ENCODE results near the gene LYAR.

The LYAR gene

DNA sequence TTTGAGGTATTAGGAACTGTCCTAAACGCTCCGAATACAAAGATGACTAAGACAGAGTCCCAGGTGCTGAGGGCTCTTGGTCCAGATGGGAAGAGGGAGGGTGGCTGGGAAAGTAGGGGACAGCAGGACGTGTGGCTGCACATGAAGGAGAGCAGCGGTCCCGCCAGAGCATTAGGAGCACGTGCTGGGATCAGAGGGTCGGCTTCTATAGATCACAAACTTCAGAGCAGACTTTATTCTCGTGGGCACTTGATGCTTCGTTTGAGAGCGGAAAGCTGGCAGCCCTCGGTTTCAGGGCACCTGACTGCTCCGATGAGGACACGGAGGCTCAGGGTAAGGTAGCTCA is 26.2 kb upstream of the LYAR start:
- Histone ChIP-seq H3K9me2 (replicated peaks; ENCODE audit: insufficient read depth, low read length) (no peaks in the 10 kb centered on the region), H3F3A (ENCODE audit: insufficient read depth, low read length) (no peaks in the 10 kb centered on the region), H4K20me1 (ENCODE audit: insufficient read depth, low read length) (no peaks in the 10 kb centered on the region), H3K4me2 (ENCODE audit: low read depth, low read length) (no peak overlapping the region), H3K79me2 (ENCODE audit: low read length) (no peaks in the 10 kb centered on the region), H3K27me3 (replicated peaks; ENCODE audit: insufficient read depth, low read length) (no peaks in the 10 kb centered on the region), H3K9ac (ENCODE audit: low read length) (no peak overlapping the region), H3K9me3 (replicated peaks; ENCODE audit: insufficient read depth, low read length) (no peaks in the 10 kb centered on the region), H2AFZ (ENCODE audit: low read length) (no peak overlapping the region), H3K36me3 (replicated peaks; ENCODE audit: insufficient read depth, low read length) (no peaks in the 10 kb centered on the region), H3K4me1 (ENCODE audit: low read length) (no peaks in the 10 kb centered on the region), H3K4me3 (ENCODE audit: low read length) (no peak overlapping the region), H3K27ac (ENCODE audit: low read length) (no peak overlapping the region)
- no peak for DNase-seq
- TF ChIP-seq EZH2phosphoT487 (IDR thresholded peaks at IDR 0.05; ENCODE audit: low read length): no peak
- no peak for TF ChIP-seq EZH2 (optimal IDR thresholded peaks at IDR 0.05; ENCODE audit: low read depth, low read length)
- TF ChIP-seq, protein P1, sequence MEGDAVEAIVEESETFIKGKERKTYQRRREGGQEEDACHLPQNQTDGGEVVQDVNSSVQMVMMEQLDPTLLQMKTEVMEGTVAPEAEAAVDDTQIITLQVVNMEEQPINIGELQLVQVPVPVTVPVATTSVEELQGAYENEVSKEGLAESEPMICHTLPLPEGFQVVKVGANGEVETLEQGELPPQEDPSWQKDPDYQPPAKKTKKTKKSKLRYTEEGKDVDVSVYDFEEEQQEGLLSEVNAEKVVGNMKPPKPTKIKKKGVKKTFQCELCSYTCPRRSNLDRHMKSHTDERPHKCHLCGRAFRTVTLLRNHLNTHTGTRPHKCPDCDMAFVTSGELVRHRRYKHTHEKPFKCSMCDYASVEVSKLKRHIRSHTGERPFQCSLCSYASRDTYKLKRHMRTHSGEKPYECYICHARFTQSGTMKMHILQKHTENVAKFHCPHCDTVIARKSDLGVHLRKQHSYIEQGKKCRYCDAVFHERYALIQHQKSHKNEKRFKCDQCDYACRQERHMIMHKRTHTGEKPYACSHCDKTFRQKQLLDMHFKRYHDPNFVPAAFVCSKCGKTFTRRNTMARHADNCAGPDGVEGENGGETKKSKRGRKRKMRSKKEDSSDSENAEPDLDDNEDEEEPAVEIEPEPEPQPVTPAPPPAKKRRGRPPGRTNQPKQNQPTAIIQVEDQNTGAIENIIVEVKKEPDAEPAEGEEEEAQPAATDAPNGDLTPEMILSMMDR (IDR thresholded peaks at IDR 0.05; ENCODE audit: low read length): no peak

DNA sequence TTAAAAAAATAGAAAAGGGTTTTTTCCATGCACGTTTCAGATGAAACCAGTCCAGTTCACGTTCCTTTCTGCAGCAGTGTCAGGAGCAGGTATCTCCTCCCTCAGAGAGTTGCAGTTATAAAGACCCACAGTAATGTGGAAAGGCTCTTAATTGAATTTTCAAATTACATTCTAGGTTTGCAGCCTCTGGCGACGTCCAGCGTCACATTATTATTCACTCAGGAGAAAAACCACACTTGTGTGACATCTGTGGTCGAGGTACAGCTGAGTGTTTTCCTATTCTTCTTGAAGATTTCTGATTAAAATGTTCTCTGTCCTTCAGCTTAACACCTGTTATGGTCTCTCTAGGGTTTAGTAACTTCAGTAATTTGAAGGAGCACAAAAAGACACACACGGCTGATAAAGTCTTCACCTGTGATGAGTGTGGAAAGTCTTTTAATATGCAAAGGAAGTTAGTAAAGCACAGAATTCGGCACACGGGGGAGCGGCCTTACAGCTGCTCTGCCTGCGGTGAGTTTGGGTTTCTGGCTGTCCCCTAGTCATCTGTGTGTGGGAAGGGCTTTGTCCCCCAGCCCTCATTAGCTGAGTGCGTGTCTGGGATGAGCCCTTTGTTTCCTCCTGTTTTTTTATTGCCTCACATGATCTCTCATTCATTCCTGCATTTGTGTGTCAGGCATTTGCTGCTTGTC is 25.7 kb upstream of the LYAR start:
- H3K9me3 ChIP-seq (replicated peaks; ENCODE audit: insufficient read depth, low read length): no peaks in the 10 kb centered on the region
- H3K4me2 ChIP-seq (ENCODE audit: low read depth, low read length): no peak overlapping the region
- no peaks in the 10 kb centered on the region for H4K20me1 ChIP-seq (ENCODE audit: insufficient read depth, low read length)
- no peaks in the 10 kb centered on the region for H3K27me3 ChIP-seq (replicated peaks; ENCODE audit: insufficient read depth, low read length)
- H3K9ac ChIP-seq (ENCODE audit: low read length): no peak overlapping the region
- H3K27ac ChIP-seq (ENCODE audit: low read length): no peak overlapping the region
- no peak overlapping the region for H3K4me3 ChIP-seq (ENCODE audit: low read length)
- TF ChIP-seq EZH2 (optimal IDR thresholded peaks at IDR 0.05; ENCODE audit: low read depth, low read length) (no peak), EZH2phosphoT487 (IDR thresholded peaks at IDR 0.05; ENCODE audit: low read length) (no peak)
- TF ChIP-seq, protein P1 (IDR thresholded peaks at IDR 0.05; ENCODE audit: low read length): no peak
- no peaks in the 10 kb centered on the region for H3K36me3 ChIP-seq (replicated peaks; ENCODE audit: insufficient read depth, low read length)
- no peaks in the 10 kb centered on the region for H3K9me2 ChIP-seq (replicated peaks; ENCODE audit: insufficient read depth, low read length)
- DNase-seq: no peak
- H3F3A ChIP-seq (ENCODE audit: insufficient read depth, low read length): no peaks in the 10 kb centered on the region
- no peak overlapping the region for H2AFZ ChIP-seq (ENCODE audit: low read length)
- no peaks in the 10 kb centered on the region for H3K4me1 ChIP-seq (ENCODE audit: low read length)
- no peaks in the 10 kb centered on the region for H3K79me2 ChIP-seq (ENCODE audit: low read length)

DNA sequence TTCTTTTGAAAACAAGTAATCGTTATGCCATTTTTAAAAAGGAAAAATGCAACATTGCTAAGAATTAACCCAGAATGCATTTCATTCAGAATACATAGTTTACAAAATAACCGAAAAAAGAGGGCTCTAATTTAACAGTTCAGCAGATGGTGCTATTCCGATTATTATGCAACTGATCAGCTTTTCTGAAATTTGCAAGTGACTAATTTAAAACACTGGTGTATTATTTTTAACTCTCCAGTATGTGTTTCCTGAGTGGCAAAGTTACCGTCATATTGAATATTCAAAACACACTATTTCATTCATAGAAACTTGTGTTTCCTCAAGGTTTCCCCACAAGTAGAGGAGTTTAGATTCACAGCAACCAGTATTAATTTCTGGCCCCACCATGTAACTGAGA is 21.2 kb upstream of the LYAR start:
- Histone ChIP-seq H2AFZ (ENCODE audit: low read length) (no peak overlapping the region), H3K9me2 (replicated peaks; ENCODE audit: insufficient read depth, low read length) (no peaks in the 10 kb centered on the region), H3K36me3 (replicated peaks; ENCODE audit: insufficient read depth, low read length) (no peaks in the 10 kb centered on the region), H3K9me3 (replicated peaks; ENCODE audit: insufficient read depth, low read length) (no peaks in the 10 kb centered on the region), H3K9ac (ENCODE audit: low read length) (no peak overlapping the region), H3K27me3 (replicated peaks; ENCODE audit: insufficient read depth, low read length) (no peaks in the 10 kb centered on the region), H3K4me1 (ENCODE audit: low read length) (no peaks in the 10 kb centered on the region), H3K4me3 (ENCODE audit: low read length) (no peak overlapping the region), H3K27ac (ENCODE audit: low read length) (no peak overlapping the region), H4K20me1 (ENCODE audit: insufficient read depth, low read length) (no peaks in the 10 kb centered on the region), H3K79me2 (ENCODE audit: low read length) (no peaks in the 10 kb centered on the region), H3F3A (ENCODE audit: insufficient read depth, low read length) (no peaks in the 10 kb centered on the region), H3K4me2 (ENCODE audit: low read depth, low read length) (no peak overlapping the region)
- TF ChIP-seq EZH2phosphoT487 (IDR thresholded peaks at IDR 0.05; ENCODE audit: low read length): no peak
- TF ChIP-seq EZH2 (optimal IDR thresholded peaks at IDR 0.05; ENCODE audit: low read depth, low read length): no peak
- TF ChIP-seq, protein P1 (IDR thresholded peaks at IDR 0.05; ENCODE audit: low read length): no peak
- DNase-seq: no peak

Measured in MM.1S (cell line).